GM21717 (cell line): Measurements from ENCODE around the gene HSFX1.
"Not testable (repeated sequence)": the region's sequence is repeated elsewhere in the genome, so short reads cannot be mapped to it uniquely, and the experiment has no call there.

Source experiments
- ATAC-seq: cut with Tn5 transposase; IDR thresholded peaks from one replicate; pipeline ENCODE4 v1.9.1; 2021; ENCODE audit warnings: mild to moderate bottlenecking, moderate library complexity; ENCODE audit not compliant: unreplicated experiment

HSFX1 gene

DNA sequence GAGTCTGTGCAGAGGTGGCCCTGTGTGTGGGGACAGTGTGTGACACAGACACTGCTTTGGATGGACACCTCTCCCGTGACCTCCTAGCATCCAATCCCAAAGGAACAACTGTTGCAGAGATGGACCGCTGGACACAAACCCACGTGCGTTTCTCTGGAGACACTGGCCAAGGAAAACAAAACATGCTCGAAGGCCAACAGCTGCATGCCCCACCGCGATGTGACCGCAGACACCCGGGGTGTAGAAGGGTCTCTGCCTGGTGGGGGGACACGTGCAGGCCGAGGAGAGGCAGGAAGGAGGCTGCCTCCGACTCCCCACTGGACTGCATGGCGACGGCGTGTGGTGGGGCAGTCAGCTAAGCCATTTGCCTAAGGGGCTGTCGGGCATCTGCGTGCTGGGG is at the start of gene HSFX1:
Gene HSFX1 (plus strand): TSS at position 301 of the 400 bp plus-strand sequence. CDS start 614 bp downstream, outside the sequence.
- ATAC-seq = not testable (repeated sequence)

GRCh38 chrX:149727308-149727707 is 46.6 kb upstream of the HSFX1 start:
- ATAC-seq = not testable (repeated sequence)

DNA sequence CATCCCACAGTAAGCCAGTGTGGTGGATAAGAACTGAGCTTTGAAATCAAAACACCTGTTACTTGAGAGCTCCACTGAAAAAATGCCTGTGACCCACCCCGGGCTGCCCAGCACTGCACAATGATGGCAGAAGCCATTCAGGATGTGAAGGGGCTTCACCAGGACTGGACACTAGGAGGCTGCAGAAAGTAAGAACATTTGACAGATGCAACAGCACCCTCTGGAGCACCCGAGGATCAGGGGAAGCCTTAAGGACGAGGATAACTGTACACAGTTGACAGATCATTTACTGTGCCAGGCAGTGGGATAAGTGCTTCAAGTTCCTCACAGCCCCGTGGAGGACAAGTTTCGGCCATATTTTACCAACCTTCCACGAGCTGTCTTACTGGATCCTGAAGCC is 31.6 kb upstream of the HSFX1 start:
- not testable (repeated sequence) for ATAC-seq

GRCh38 chrX:149746390-149747007 is 27.4 kb upstream of the HSFX1 start:
- not testable (repeated sequence) for ATAC-seq

- ATAC-seq = no peak
Measured at GRCh38 chrX:149757206-149758067, 16.4 kb upstream of the HSFX1 start.

- ATAC-seq = no peak
Measured at GRCh38 chrX:149758068-149758714, 15.7 kb upstream of the HSFX1 start.

DNA sequence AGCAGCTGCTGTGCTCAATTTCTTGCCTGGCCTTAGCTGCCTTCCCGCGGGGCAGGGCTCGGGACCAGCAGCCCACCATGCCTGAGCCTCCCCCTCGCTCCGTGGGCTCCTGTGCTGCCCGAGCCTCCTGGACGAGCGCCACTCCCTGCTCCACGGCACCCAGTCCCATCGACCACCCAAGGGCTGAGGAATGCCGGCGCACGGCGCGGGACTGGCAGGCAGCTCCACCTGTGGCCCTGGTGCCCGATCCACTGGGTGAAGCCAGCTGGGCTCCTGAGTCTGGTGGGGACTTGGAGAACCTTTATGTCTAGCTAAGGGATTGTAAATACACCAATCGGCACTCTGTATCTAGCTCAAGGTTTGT is 15.2 kb upstream of the HSFX1 start:
- ATAC-seq = not testable (repeated sequence)

GRCh38 chrX:149759824-149760223 is 14.0 kb upstream of the HSFX1 start:
- no peak for ATAC-seq

DNA sequence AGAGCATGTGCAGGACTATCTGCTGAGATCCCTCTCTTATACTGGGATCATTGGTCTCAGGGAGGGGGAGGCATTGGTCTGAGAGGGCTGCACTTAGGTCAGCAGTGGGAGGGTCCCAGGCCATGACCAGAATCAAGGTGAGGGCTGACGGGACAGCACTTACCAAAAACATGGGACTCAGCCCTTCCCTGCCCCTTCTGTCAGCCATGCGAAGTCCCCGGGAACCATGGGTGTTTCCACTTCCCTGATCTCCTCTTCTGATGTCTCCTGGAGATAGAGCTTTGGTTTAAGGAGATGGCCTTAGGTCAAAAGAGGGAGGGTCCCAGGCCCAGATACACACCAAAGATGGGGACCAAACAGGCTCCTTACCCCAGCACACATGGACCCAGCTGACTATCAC is 12.9 kb upstream of the HSFX1 start:
- ATAC-seq = no peak

DNA sequence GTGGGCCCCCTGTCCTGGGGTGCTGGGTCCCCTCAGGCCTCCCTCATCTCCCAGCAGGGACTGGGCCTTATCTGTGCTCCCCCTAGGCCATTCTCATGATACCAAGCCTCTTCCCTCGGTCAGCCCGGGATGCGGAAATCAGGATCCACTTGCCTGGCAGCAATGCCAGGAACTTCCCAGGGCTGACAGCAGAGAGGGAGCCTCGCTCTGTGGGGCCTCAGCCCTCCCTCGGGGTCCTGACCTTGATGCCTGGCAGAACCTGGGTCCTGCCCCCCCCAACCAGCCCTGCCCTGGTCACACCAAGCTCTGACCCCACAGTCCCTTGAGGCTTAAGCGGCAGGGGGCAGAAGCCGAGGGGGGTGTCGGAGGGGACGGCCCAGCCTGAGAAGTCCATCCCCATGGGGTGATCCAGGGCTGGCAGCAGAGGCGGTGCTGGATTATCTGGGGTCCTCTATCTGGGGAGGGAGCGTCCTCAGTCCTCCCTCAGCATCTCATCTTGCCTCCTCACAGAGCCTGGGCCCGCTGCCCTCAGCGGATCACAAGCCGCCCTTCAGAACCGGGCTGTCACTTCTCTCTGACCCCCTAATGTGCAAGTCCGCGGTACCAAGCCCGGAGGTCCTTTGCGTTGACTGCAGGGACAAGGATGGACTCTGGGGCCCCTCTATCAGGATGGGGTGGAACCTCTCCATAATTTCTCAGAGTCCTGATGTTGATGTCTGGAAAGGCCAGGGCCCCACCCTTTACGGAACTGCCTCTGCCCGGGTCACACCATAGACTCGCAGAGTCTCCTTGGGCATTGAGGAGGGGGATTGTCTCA is 11.8 kb upstream of the HSFX1 start:
- ATAC-seq = not testable (repeated sequence)

GRCh38 chrX:149762696-149763614 is 10.9 kb upstream of the HSFX1 start:
- no peak for ATAC-seq

DNA sequence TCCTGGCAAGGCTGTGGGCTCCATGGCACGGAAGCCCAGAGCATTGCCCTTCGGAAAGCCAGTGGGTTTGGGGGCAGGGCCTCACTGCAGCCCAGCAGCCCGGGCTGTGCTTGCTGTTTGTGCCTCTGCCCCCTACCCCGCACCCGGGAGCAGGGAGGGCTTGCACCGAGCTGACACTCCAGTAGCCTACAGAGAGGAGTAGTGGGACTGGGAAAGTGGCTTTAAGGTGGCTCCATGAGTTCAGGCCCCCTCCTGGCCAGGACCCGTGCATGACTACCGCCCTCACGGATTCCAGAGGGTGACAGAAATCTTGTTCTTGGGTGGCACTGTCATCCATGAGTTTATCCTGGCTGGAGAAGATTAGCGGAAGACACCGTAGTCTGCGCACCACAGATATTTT is 3.5 kb upstream of the HSFX1 start:
- ATAC-seq = not testable (repeated sequence)

DNA sequence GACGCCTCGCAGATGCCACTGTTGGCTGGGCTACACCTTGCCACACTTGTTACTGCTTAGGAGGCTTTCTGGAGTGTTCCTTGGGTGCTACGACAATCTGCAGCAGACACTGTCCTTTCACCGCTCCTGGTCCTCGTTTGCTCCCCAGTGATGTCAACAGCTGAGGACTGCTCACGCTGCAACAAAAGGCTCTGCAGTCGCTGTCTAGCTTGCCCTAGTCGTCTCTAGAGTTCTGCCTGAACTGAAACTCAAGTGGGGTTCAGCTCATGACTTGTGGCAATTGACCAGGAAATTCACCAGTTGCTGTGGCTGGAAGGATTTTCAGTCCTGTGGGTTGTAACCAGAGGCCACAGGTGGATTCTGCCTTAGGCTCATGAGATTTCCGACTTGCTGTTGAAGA is 842 bp upstream of the HSFX1 start:
- not testable (repeated sequence) for ATAC-seq

- ATAC-seq = not testable (repeated sequence)
Measured at GRCh38 chrX:149777999-149778398, 4.1 kb downstream of the HSFX1 start.

GRCh38 chrX:149781727-149782126 is 7.9 kb downstream of the HSFX1 start, which contains the start of gene MAGEA9:
MAGEA9 (plus strand) TSS chrX:149781930; CDS start chrX:149786211, 4,281 bp downstream.
- ATAC-seq = not testable (repeated sequence)

GRCh38 chrX:149795531-149795930 is 21.7 kb downstream of the HSFX1 start:
- peak; percentile 100 for ATAC-seq

GRCh38 chrX:149799095-149799714 is 25.3 kb downstream of the HSFX1 start:
- ATAC-seq = no peak

GRCh38 chrX:149799938-149800337 is 26.1 kb downstream of the HSFX1 start:
- ATAC-seq = no peak

DNA sequence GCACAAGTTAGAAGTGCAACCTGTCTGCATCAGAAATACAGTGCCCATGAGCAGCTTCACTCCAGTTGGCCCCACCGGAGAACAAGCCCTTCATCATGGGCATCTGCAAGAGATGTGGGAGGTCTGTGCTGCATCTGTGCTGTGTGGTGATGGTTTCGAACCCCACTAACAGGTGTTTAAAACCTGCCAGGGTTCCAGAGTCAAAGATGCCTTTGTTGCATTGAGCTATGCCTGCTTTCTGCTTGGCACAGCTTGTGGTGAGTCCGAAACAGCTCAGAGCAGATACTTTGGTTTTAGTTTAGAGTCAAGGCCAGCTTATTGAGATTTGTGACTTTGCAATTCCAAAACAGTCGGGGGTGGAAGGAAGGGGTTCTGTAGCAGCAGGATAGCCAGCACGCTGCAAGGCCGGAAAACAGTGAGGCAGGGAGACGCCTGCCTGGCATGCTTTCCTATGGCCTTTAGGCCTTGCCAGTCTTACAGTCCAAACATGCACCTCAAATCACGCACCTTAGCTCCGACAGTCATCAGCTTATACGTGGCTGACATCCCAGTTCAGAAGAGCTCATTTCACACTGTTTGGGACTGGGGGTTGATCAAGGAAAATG is 29.7 kb downstream of the HSFX1 start:
- no peak for ATAC-seq
